Right lobe of liver (tissue), 4 donors: Measurements from ENCODE around the gene TSC22D3.

ENCODE experiments used
- CTCF ChIP-seq, 4 donors: fragments of 200-600 bp in 3 of 4; fragments of 450-650 bp in 1 of 4; IDR thresholded peaks; one replicate each; pipeline versions ENCODE4 v1.5.1 to v1.8.0; 2016 to 2022; ENCODE audit warnings: antibody characterized with exemption in 4 of 4, mild to moderate bottlenecking in 2 of 4
- POLR2A ChIP-seq: fragments of 450-650 bp; IDR thresholded peaks from one replicate; pipeline ENCODE4 v1.6.1; 2017; ENCODE audit warnings: antibody characterized with exemption, mild to moderate bottlenecking
- donor health status: DM: no; HTN: no; CAD: no.
- donor health status: DM: no; HTN: no; CAD: no.
- donor health status: DM: no; HTN: yes; CAD: no.

DNA sequence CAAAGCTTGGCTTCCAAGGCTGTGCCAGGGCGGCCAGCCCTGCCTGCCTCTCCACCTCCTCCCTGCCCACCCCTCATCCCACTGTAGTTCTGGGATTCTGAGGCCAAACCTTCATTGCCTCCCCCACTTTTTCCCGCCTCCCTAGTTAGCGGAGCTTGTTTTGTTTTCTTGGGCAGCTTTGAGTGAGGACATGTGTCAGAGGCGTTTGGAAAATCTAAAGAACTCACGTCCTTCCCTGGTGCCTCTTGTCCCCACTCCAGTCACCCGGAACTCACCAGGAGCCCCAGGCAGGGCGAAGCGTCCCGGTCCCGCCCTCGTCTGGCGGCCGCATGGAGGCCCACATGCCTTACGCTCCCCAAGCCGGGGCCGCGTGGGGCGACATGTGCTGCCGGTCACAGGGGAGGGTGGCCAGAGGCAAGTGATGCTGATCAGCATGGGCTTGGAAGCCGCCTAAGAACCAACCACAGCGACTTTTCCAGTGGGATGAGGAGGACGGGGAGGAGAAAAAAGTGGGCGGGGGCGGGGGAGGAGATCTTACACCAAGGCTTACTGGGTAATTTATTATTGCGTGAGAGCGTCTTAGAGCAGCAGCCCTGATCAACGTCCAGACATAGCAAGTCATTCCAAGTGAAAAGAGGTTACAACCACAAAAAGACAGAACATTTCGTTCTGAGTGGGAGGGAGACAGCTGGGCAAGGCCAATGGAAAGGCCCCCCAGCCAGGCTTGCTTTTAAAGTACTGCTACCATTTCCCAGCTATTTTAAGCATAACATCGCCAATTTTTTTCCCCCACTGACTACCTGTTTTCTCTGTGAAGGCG lies 98.8 kb downstream of the TSC22D3 start:
- TF ChIP-seq CTCF (IDR thresholded peaks at IDR 0.05) (no peak), POLR2A (peak; percentile 40)
